MG63 (cell line): ENCODE results near the gene TMEM39A. TPM values are rescaled to one million over a fixed set of nuclear protein-coding genes. Genes with fewer than 3 reads are reported as not detected.

Experiments used
- DNase-seq: peaks from one replicate; pipeline ENCODE4 v3.0.0-alpha.2; 2020
- H3K27me3 ChIP-seq: fragments of 250-450 bp; sonication (Bioruptor Pico); 2 replicates; pipeline ENCODE4 v1.5.1; 2020; ENCODE audit warnings: mild to moderate bottlenecking, moderate library complexity
- H3K36me3 ChIP-seq: fragments of 250-450 bp; sonication (Bioruptor Pico); 2 replicates; pipeline ENCODE4 v1.5.1; 2020; ENCODE audit warnings: mild to moderate bottlenecking, moderate library complexity
- H3K4me3 ChIP-seq: fragments of 250-450 bp; sonication (Bioruptor Pico); 2 replicates; pipeline ENCODE4 v1.5.1; 2020; ENCODE audit warnings: mild to moderate bottlenecking, moderate library complexity
- H3K9me3 ChIP-seq: fragments of 250-450 bp; sonication (Bioruptor Pico); 2 replicates; pipeline ENCODE4 v1.5.1; 2020; ENCODE audit warnings: mild to moderate bottlenecking, moderate library complexity
- total RNA-seq: library from RNA; depleted of rRNA; stranded (reverse); fragments of >200 nt; shearing (Covaris generic); gene quantifications from 2 replicates; pipeline ENCODE4 v1.2.3, GENCODE V29; 2014; ENCODE audit warnings: low replicate concordance

TMEM39A gene
- total RNA-seq, 1 experiment from 2014 or later: 27.9 TPM

DNA sequence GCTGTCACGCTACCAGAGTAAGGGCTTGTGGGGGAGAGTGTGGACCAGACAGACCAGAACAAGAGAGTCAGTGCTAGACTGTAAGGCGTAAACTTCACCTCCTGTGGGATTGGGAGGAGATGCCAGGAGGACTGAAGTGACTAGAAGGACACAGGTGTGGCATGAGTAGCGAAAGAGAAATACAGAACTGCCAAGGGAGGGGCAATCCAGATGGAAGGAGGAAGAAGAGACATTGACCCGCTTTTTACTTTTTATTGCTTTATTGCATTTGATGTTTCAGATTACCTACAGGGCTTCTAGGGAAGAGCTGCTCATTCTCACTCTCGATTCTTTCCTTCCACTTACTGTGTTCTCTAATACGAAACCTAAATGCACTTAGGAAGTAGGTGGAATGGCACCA, 7.5 kb upstream of the TMEM39A start:
- Histone ChIP-seq H3K9me3 (no peaks in the 10 kb centered on the region), H3K4me3 (no peak overlapping the region), H3K36me3 (peaks cover 9% of the 10 kb centered on the region), H3K27me3 (no peaks in the 10 kb centered on the region)
- DNase-seq: no peak

DNA sequence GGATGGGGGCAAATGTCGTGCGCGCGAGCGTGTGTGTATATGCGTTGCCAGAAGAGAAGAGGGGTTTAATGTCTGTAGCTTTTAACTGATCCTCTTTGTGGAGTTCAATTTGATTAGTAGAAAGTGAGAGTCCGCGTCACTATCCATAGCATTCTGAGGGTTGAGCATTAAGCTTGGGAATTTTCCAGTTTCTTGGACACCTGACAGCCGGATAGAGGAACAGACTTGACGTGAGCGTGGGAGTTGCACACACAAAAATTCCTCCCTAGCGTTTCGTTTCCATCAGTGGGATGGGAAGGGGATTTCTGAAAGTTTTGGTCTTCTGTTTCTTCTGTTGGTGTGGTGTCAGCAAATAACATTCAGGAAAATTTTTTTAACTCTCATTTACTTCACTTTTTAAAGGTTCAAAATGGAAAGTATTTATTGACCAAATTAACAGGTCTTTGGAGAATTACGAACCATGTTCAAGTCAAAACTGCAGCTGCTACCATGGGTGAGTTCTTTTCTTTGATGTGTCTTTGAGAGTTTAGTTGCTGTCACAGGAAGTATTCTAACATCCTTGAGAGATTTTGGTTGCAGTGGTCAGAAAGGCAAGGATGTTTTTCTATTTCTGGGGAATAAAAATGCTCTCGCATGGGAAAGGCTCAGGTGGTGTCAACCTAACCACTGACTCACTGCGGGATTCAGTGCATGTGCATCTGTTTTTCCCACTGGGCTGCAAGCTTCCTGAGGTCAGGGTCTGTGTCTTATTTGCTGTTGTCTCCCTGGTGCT, 6.2 kb upstream of the TMEM39A start:
- peaks cover 9% of the 10 kb centered on the region for H3K36me3 ChIP-seq

DNA sequence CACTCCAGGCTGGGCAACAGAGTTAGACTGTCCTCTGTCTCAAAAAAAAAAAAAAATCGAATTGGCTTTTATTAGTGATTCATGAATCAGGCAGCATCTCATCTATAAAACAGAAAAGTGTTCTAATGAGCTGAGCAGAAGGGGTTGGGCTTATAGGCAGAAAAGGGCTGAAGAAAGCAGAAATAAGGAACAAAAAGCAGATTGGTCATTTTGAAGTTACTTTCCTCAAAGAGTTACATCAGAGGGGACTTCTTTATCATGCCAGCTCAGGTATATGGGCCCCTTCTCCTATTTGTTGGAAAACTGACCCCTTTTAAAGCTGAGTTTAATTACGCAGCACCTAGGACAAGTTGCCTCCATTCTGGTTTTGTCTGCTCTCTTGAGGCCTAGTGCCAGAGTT, 4.6 kb upstream of the TMEM39A start:
- H3K9me3 ChIP-seq: no peaks in the 10 kb centered on the region
- no peak for DNase-seq
- peak overlapping the region; percentile 82 for H3K4me3 ChIP-seq
- no peaks in the 10 kb centered on the region for H3K27me3 ChIP-seq
- peaks cover 11% of the 10 kb centered on the region for H3K36me3 ChIP-seq

More for the DNA sequence above, 6.2 kb upstream of the TMEM39A start:
- Histone ChIP-seq H3K4me3 (peak overlapping the region; percentile 82), H3K27me3 (no peaks in the 10 kb centered on the region), H3K9me3 (no peaks in the 10 kb centered on the region)
- DNase-seq: no peak

DNA sequence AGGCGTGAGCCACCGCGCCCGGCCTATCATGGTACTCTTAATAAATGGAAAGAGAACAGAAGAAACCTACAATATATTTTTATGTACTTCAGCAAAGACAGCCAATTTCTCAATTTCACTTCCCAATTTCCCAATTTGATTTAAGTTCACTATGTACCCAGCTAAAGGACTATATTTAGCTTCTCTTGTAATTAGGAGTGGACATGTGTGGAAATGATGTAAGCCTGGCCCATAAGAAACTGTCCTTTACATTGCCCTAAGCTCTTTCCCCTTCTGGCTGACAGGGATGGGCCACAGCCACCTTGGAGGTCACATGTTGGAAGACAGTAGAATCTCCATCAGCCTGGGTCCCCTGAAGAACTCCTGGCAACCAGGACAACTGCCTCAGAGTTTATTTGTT, 6.2 kb downstream of the TMEM39A start:
- H3K27me3 ChIP-seq: no peaks in the 10 kb centered on the region
- no peaks in the 10 kb centered on the region for H3K9me3 ChIP-seq
- DNase-seq: no peak
- H3K4me3 ChIP-seq: no peak overlapping the region
- H3K36me3 ChIP-seq: peaks cover 97% of the 10 kb centered on the region

DNA sequence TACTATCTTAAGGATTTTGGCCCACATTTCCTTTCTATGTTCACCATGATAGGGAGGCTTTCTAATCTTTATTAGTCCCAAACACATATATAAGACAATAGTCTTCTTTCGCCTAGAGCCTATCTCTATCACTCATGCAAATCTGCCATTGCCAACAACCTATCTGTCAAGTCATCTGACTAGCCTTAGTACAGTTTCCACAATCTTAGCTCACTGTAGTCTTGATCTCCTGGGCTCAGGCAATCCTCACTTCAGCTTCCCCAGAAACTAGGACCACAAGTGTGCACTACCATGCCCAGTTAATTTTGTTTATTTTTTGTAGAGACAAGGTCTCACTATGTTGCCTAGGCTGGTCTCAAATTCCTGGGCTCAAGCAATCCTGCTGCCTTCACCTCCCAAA, 6.9 kb downstream of the TMEM39A start:
- Histone ChIP-seq H3K27me3 (no peaks in the 10 kb centered on the region), H3K36me3 (peaks cover 94% of the 10 kb centered on the region), H3K9me3 (no peaks in the 10 kb centered on the region), H3K4me3 (no peak overlapping the region)
- no peak for DNase-seq

DNA sequence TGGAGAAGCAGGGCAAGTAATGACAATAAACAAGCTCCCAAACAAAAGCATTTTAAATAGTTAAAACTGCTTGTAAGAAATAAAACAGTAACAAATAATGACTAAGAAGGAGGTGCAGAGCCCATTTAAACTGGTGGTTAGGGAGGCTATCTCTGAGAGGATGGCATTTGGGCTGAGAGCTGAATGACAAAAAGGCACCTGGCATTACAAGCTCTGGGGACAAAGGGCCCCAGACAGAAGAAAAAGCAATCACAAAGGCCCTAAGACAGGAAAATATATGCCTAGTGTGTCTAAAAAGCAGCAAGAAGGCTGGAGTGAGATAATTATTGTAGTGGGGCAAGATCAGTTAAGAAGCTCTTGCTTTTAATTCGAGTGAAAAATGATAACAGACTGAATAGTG, 9.6 kb downstream of the TMEM39A start:
- Histone ChIP-seq H3K36me3 (peaks cover 94% of the 10 kb centered on the region), H3K9me3 (no peaks in the 10 kb centered on the region), H3K27me3 (no peaks in the 10 kb centered on the region), H3K4me3 (no peak overlapping the region)
- DNase-seq: no peak

DNA sequence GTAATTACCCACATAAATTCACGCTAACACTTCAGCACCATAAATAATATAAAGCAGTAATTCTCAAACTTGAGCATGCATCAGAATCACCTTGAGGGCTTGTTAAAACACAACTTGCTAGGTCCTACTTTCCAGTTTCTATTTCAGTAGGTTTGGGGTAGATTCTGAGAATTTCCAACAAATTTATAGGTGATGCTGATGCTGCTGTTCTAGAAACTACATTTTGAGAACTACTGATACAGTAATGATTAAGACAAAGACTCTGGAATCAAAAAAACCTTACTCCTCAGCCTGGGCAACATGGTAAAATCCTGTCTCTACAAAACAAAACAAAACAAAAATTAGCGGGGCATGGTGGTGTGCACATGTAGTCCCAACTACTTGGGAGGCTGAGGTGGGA, 18.8 kb downstream of the TMEM39A start:
- DNase-seq: no peak
- Histone ChIP-seq H3K27me3 (no peaks in the 10 kb centered on the region), H3K36me3 (peaks cover 90% of the 10 kb centered on the region), H3K4me3 (no peak overlapping the region), H3K9me3 (peaks cover 6% of the 10 kb centered on the region)

DNA sequence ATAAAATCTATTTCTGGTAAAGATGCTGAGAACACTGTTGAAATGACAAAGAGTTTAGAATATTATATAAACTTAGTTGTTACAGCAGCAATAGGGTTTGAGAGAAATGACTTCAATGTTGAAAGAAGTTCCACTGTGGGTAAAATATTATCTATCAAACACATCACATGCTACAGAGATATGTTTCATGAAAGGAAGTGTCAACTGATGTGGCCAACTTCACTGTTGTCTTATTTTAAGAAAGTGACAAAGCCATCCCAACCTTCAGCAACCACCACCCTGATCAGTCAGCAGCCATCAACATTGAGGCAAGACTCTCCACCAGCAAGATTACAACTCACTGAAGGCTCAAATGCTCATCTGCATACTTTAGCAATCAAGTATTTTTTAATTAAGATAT, 20.2 kb downstream of the TMEM39A start:
- H3K27me3 ChIP-seq: no peaks in the 10 kb centered on the region
- peaks cover 6% of the 10 kb centered on the region for H3K9me3 ChIP-seq
- DNase-seq: no peak
- H3K4me3 ChIP-seq: no peak overlapping the region
- peaks cover 86% of the 10 kb centered on the region for H3K36me3 ChIP-seq

DNA sequence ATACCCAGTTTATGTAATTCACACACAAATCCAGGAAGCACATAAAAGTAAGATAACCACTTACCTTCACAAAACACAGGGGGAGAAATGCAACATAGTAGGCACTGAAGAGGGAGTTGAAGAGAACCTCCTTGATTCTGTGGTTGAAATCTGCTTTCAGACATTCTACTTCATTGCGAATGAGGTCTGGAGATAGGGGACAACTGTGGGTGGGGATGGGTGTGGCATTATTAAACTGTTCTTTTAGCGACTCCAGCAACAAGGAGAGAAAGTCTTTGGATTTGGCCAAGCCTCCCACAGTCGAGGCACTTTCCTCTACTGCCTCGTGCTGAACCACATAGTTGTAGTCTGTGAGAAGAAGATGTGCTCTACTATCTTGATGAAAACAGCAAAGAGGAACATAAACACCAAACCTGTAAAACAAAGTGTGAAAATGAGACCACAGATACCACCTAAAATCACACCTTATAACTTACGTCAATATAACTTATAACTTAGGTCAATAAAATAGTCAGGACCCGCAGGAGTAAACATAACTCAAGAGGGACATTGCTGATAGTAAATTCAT, 25.6 kb downstream of the TMEM39A start:
- H3K36me3 ChIP-seq: peaks cover 93% of the 10 kb centered on the region
- H3K27me3 ChIP-seq: no peaks in the 10 kb centered on the region
- no peak for DNase-seq
- no peak overlapping the region for H3K4me3 ChIP-seq
- H3K9me3 ChIP-seq: peaks cover 11% of the 10 kb centered on the region

DNA sequence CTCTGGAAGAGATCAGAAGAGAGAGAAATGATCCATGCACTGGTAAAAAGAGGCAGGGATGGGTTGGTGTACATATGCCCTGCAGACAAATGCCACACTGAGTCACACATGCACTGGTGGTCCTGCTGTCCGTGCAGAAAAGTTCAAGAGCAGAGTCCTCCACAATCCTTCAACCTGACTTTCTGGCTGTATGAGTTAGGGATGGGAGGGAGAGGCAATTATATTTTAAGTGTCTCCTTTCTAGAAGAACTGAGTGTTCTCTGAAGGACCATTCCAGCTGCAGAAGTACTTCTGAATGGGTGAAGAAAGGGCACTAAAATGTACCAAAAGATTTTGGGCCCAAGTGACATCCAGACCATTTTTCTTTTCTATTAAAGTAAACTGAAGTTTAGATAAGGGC, 26.4 kb downstream of the TMEM39A start:
- H3K36me3 ChIP-seq: peaks cover 93% of the 10 kb centered on the region
- no peak overlapping the region for H3K4me3 ChIP-seq
- peaks cover 8% of the 10 kb centered on the region for H3K9me3 ChIP-seq
- H3K27me3 ChIP-seq: no peaks in the 10 kb centered on the region
- no peak for DNase-seq

DNA sequence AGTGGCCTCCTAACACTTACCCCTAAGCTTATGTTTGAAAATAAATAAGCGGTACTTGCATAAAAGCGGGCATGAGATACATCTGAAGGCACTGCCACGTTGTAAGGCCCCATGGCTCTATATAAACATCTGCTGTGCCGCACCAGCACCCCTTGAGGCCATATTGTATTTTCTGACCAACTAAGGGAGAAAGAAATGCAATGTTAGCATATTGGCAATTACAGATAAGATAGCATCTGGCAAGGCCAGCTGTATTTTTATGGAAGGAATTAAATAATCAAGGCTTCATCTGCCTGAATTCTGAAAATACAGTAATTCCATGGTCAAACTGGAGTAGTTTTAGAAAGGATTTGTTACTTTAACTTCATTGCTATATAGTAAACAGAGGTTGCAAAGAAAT, 28.7 kb downstream of the TMEM39A start:
- H3K36me3 ChIP-seq: peaks cover 93% of the 10 kb centered on the region
- peaks cover 18% of the 10 kb centered on the region for H3K9me3 ChIP-seq
- DNase-seq: no peak
- H3K27me3 ChIP-seq: no peaks in the 10 kb centered on the region
- no peak overlapping the region for H3K4me3 ChIP-seq

DNA sequence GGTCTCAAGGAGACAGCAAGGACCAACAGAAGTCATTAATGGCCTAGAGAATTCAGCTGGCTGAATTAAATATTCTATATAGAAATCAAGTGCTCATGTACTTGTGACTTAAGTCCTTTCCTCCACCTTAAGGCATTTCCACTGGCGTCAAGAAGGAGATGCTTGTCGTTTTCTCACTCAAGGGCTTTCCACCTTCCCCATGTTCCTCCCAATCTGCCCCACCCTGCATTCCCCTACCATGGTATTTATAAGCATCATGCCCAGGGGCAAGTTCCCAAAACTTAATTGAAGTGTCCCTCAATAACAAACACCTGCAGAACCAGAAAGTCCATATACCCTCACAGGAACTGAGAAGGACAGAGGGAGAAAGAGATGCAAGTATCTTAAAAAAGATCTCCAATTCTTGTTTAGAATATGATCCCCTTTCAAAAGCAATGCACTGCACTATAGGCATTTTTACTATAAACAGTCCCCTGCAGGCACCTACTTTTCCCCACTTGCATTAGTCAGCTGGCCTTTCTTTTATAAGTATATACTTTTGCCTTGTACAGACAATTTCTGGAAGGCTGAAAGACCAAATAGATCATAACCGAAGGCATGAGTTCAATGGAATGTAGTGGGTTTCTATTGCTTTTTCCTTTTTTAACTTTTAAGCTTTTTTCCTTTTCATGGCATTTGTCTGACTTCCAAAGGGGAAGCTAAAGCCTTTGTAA, 29.6 kb downstream of the TMEM39A start:
- Histone ChIP-seq H3K27me3 (no peaks in the 10 kb centered on the region), H3K4me3 (no peak overlapping the region), H3K9me3 (peaks cover 26% of the 10 kb centered on the region), H3K36me3 (peaks cover 98% of the 10 kb centered on the region)
- DNase-seq: no peak

DNA sequence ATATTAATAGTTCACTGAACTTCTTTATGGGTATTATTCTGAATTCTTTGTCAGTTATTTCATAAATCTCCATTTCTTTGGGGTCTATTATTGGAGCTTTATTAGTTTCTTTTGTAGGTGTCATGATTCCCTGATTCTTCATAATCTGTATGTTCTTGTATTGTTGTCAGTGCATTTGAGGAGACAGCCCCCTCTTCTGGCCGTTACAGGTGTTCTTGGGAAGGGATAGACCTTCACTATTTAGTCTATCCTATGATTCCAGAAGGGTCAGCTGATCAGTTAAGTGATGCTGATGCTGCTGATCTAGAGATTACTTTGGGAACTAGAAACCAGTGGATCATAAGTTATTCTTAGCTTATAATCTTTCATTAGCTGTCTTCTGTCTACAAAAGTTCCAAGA, 34.9 kb downstream of the TMEM39A start:
- DNase-seq: no peak
- Histone ChIP-seq H3K4me3 (no peak overlapping the region), H3K36me3 (peaks cover 58% of the 10 kb centered on the region), H3K9me3 (peaks cover 58% of the 10 kb centered on the region), H3K27me3 (no peaks in the 10 kb centered on the region)

DNA sequence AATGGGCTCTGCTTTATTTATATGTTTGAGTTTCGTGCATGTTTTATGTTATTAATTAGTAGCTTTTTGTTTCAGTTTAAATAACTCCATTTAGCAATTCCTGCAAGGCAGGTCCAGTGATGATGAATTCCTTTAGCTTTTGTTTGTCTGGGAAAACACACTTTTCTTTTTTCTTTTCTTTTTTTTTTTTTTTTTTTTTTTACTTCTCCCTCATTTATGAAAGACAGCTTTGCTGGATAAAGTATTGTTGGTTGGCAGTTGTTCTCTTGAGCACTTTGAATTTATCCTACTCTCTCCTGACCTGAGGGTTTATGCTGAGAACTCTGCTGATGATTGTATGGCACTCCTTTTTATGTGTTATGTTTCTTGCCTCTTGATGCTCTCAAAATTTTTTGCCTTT, 35.7 kb downstream of the TMEM39A start:
- DNase-seq: no peak
- Histone ChIP-seq H3K36me3 (peaks cover 49% of the 10 kb centered on the region), H3K9me3 (peaks cover 56% of the 10 kb centered on the region), H3K4me3 (no peak overlapping the region), H3K27me3 (no peaks in the 10 kb centered on the region)

DNA sequence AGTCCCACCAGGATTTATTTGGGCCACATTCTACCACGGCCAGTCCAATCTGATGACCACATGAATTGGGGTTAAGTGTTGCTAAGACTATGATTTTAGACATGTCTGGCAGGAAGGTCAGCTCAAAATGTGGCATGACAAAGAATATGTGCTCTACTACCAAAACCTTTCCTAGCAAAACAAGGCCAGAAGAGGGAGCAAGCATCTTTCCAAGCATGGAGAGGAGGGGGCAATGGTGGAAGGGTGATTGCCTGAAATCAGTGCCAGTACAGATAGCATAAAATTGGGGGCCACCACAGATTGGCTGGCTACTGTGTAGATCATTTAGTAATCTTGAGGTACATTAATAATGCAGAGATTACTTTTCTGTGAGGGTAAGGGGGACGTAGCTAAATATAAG, 43.2 kb downstream of the TMEM39A start:
- peaks cover 4% of the 10 kb centered on the region for H3K36me3 ChIP-seq
- peaks cover 6% of the 10 kb centered on the region for H3K9me3 ChIP-seq
- H3K4me3 ChIP-seq: no peak overlapping the region
- DNase-seq: no peak
- H3K27me3 ChIP-seq: no peaks in the 10 kb centered on the region

DNA sequence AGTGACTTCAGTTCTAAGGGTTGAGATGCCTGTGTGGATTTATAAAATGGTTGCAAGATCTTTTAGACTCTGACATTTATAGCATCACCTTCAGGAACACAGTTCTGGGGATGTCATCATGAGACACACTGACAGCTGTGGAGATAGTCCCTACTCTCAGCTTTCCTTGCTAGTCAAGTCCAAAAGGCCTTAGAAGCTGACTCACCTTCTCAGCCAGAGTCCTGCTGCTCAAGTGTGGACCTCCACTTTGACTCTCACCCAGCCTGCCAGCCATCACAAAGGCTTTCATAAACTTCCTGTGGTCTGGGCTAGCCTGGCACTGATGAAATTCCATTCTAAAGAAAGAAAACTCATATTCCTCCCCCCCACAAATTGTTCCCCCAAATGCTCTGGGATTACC, 44.8 kb downstream of the TMEM39A start:
- H3K9me3 ChIP-seq: no peaks in the 10 kb centered on the region
- no peaks in the 10 kb centered on the region for H3K27me3 ChIP-seq
- no peak overlapping the region for H3K4me3 ChIP-seq
- no peak for DNase-seq
- peaks cover 4% of the 10 kb centered on the region for H3K36me3 ChIP-seq

DNA sequence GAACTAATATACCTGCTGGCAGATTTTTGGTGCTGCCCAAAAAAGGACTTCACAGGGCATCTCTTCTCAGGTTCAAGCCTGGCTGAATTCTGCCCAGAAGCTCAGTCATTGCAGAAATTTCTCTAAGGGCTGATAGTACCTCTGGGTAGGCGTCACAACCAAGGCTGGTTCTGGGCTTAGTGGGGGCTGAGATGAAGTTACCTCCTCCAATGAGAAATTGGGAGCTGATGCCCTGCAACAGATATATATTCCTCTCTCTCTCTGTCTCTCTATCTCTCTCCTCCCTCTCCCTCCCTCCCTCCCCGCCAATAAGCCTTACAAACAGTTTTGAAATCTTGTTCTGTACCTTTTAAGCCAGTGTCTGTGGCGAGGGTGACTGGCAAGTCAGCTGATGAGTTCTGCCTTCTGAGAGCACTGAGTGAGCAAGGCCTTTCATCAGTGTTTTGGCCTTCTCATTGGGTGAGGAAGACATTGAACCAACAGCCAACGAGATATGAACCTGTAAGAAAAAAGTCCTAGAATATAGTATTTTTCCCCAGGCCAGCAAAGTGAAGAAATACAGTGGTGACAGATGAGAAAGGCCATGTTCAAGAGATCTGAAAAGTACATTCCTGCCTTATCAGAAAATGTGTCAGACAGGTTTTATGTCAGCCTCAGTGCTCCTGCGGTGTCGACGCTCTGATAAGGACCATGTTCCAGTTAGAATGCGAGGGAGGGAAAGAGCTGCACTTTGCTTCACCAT, 45.5 kb downstream of the TMEM39A start:
- no peak for DNase-seq
- H3K9me3 ChIP-seq: no peaks in the 10 kb centered on the region
- peaks cover 4% of the 10 kb centered on the region for H3K36me3 ChIP-seq
- no peaks in the 10 kb centered on the region for H3K27me3 ChIP-seq
- H3K4me3 ChIP-seq: no peak overlapping the region
